Esophagus squamous epithelium (tissue), 5 donors: ENCODE measurements around the gene HPD. TPM values are rescaled to one million over a fixed set of nuclear protein-coding genes. Genes with fewer than 3 reads are reported as not detected.

Experiments used
- DNase-seq: peaks from one replicate; lab custom pipeline; 2025; lab: John Stamatoyannopoulos, UW
- H3K27ac ChIP-seq, 4 donors: fragments of 200-600 bp; sonication (generic); one replicate each; pipeline ENCODE4 v1.5.1; 2016 to 2019; ENCODE audit warnings: mild to moderate bottlenecking in 1 of 4
- H3K27me3 ChIP-seq, 4 donors: fragments of 200-600 bp; sonication (generic); 1 replicate in 3 of 4; 2 replicates in 1 of 4; pipeline versions ENCODE4 v1.5.1 to v1.6.0; 2017 to 2021; ENCODE audit warnings: antibody characterized with exemption in 1 of 4
- H3K36me3 ChIP-seq, 3 donors: fragments of 200-600 bp; sonication (generic); one replicate each; pipeline ENCODE4 v1.5.1; 2016 to 2019
- H3K4me1 ChIP-seq, 3 donors: fragments of 200-600 bp; sonication (generic); one replicate each; pipeline ENCODE4 v1.5.1; 2017 to 2019
- H3K4me3 ChIP-seq, 4 donors: fragments of 200-600 bp; sonication (generic); 1 replicate in 3 of 4; 2 replicates in 1 of 4; pipeline ENCODE4 v1.5.1; 2016 to 2019; ENCODE audit warnings: mild to moderate bottlenecking in 2 of 4, moderate library complexity in 1 of 4
- H3K9me3 ChIP-seq, 3 donors: fragments of 200-600 bp; sonication (generic); one replicate each; pipeline ENCODE4 v1.5.1; 2016 to 2019
- POLR2A ChIP-seq, 4 donors: fragments of 450-650 bp; IDR thresholded peaks; one replicate each; pipeline ENCODE4 v1.6.1; 2017; ENCODE audit warnings: antibody characterized with exemption in 4 of 4, mild to moderate bottlenecking in 4 of 4, moderate library complexity in 3 of 4
- WGBS, 2 donors: methylation state at CpG; one replicate each; pipeline ENCODE4 v1.1.5; 2018; 5-methylcytosine and 5-hydroxymethylcytosine counted together
- intact Hi-C: fragments of 100-400 bp; cut with DNase I; formaldehyde crosslinking; loops from one replicate; pipeline ENCODE4 v1.15.0; 2022
- total RNA-seq, 4 donors: library from RNA; depleted of rRNA; stranded (reverse); fragments of >200 nt; gene quantifications; one replicate each; pipeline ENCODE4 v1.1.0, GENCODE V29; 2016
- TF ChIP-seq, protein P1 (sequence below), 6 experiments: fragments of 450-650 bp in 4 of 6; fragments of 200-600 bp in 2 of 6; sonication (generic) in 2 of 6; IDR thresholded peaks; one replicate each; pipeline ENCODE4 v1.5.1; 2016 to 2019; ENCODE audit warnings: antibody characterized with exemption in 6 of 6, mild to moderate bottlenecking in 4 of 6, moderate library complexity in 4 of 6
- donor health status: DM: yes; HTN: yes; CAD: no.

The HPD gene
- total RNA-seq, 4 donors from 2014 or later: 1.3 TPM; not detected in 3

DNA sequence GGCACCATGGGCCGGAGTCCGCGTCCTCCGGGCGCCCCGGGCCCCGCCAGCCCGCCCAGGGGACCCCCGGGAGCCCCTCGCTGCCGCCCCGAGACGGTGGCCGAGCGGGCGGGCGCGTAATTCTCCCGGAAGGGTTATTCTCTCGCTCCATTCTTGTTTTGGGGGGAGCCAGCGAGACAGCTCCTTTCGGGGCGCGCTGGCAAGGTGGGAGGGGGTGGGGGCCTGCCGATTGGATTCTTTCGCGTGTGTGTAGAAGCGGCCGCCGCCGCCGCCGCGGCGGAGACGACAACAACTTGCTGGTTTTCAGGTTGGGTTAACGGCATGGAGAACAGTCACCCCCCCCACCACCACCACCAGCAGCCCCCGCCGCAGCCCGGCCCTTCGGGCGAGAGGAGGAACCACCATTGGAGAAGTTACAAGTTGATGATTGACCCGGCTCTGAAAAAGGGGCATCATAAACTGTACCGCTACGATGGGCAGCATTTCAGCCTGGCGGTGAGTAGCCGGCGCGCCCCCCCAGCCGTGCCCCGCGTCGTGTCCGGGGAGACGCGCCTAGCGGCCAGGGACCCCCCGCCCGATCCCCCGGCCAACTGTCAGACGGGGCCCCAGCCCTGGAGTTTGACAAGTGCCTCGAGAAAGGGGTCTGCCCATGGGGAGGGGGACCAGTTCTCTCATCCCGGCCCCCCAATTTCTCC is 54.1 kb downstream of the HPD start:
- peak overlapping the region; percentile 75 to 91 (median 86) for H3K4me3 ChIP-seq
- no peak for DNase-seq
- H3K27me3 ChIP-seq: no peaks in the 10 kb centered on the region
- no peak for TF ChIP-seq POLR2A (IDR thresholded peaks at IDR 0.05)
- TF ChIP-seq, protein P1, sequence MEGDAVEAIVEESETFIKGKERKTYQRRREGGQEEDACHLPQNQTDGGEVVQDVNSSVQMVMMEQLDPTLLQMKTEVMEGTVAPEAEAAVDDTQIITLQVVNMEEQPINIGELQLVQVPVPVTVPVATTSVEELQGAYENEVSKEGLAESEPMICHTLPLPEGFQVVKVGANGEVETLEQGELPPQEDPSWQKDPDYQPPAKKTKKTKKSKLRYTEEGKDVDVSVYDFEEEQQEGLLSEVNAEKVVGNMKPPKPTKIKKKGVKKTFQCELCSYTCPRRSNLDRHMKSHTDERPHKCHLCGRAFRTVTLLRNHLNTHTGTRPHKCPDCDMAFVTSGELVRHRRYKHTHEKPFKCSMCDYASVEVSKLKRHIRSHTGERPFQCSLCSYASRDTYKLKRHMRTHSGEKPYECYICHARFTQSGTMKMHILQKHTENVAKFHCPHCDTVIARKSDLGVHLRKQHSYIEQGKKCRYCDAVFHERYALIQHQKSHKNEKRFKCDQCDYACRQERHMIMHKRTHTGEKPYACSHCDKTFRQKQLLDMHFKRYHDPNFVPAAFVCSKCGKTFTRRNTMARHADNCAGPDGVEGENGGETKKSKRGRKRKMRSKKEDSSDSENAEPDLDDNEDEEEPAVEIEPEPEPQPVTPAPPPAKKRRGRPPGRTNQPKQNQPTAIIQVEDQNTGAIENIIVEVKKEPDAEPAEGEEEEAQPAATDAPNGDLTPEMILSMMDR (IDR thresholded peaks at IDR 0.05): peak in 1 of 6 experiments; percentile 4
- H3K4me1 ChIP-seq: peaks cover 19 to 53% (median 21%) of the 10 kb centered on the region in 3 donors
- peak overlapping the region; percentile 100 for H3K27ac ChIP-seq
- no peaks in the 10 kb centered on the region for H3K9me3 ChIP-seq
- WGBS, 2 donors: 0% methylated on average over 1 of the region's 63 CpGs; no CpG with 5 or more reads in 1 of the 2 donors
- peaks cover under 1 to 39% (median under 1%) of the 10 kb centered on the region in 3 donors for H3K36me3 ChIP-seq
- intact Hi-C loops: no loop called here

DNA sequence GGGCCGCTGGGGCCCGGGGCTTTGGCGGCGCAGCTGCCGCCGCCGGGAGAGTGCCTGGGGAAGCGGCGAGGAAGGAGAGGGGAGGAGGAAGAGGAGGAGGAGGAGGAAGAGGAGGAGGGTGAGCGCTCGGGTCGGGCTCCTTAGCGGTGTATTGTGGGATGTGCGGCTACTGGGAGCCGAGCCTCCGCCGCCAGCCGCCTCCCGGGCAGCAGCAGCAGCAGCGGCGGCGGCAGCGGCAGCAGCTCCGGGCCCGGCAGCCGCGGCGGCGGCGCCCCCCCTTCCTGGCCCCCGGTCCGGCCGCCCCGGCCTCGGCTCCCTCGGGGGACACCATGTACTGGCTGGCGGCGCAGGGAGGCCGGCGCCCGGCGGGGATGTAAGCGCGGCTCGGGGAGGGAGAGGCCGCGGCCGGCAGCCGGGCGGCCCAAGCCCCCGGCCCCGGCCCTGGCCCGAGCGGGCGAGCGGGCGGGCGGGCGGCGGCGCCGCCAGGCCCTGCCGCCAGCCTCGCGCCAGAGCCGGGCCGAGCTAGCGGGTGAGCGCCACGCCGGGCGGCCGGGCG is 54.7 kb downstream of the HPD start, which contains the start of gene SETD1B:
TSS of gene SETD1B (plus strand) at position 149 of the 556 bp plus-strand sequence. CDS start 729 bp downstream, outside the sequence.
- H3K27ac ChIP-seq: peak within 1 kb of the TSS; percentile 100
- H3K4me3 ChIP-seq: peak within 1 kb of the TSS; percentile 75 to 91 (median 86)
- no peak for DNase-seq
- H3K36me3 ChIP-seq: peaks cover 0 to 32% (median 0%) of the 10 kb centered on the region in 3 donors
- peak in 2 of 4 donors; percentile 32 to 46 for TF ChIP-seq POLR2A (IDR thresholded peaks at IDR 0.05)
- TF ChIP-seq, protein P1 (IDR thresholded peaks at IDR 0.05): no peak
- H3K27me3 ChIP-seq: no peaks in the 10 kb centered on the region
- WGBS, 2 donors: 0% methylated on average over 3 to 15 of the region's 74 CpGs
- H3K4me1 ChIP-seq: peaks cover 19 to 58% (median 25%) of the 10 kb centered on the region in 3 donors
- no peaks in the 10 kb centered on the region for H3K9me3 ChIP-seq
- intact Hi-C loops: no loop called here

DNA sequence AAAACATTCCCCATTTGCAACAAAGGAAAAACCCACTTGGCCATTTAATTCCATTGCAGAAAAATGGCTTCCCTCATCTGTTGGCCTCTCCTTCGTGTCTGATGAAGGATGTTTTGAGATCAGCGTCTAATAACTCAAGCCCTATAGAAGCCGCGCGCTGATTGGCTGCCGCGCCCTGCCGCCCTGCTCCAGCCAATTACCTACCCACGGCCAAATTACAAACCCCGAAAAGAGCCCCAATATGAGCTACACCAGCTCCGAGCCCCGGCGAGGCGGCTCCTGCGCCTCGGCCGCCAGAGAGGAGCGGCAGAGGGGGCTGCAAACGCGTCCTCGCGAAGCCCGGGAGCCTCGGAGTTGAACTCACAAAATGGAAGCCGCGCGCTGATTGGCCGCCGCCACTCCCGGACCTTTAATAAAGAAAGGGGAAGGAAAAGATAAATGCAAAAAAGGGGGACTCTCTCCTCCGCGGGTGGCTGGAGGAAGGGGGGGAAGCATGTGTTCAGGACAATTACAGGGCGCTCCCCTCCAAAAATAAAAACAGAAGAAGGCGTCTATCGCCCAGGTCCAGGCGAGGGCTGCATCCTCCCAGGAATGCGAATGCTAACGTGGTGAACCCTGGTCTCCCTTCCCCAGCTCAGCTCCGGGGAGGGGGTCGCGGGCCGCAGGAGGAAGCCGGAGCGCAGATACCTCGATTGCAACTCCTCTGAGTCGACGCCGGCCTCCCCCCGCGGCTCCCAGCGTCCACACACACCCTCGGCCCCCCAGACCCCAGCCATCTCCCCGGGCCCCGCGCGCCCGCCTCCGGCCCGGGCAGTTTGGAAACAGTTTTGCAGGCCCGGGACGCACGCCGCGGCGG is 55.6 kb downstream of the HPD start:
- peaks cover 0 to 26% (median 0%) of the 10 kb centered on the region in 3 donors for H3K36me3 ChIP-seq
- H3K9me3 ChIP-seq: no peaks in the 10 kb centered on the region
- H3K4me3 ChIP-seq: peak overlapping the region; percentile 75 to 91 (median 86)
- peak in 3 of 4 donors; percentile 98 to 99 (median 98) for TF ChIP-seq POLR2A (IDR thresholded peaks at IDR 0.05)
- TF ChIP-seq, protein P1 (IDR thresholded peaks at IDR 0.05): peak in 1 of 6 experiments; percentile 8
- peak; percentile 59 for DNase-seq
- intact Hi-C loops: no loop called here
- H3K4me1 ChIP-seq: peaks cover 25 to 63% (median 34%) of the 10 kb centered on the region in 3 donors
- H3K27ac ChIP-seq: peak overlapping the region; percentile 100
- H3K27me3 ChIP-seq: no peaks in the 10 kb centered on the region
- 1% methylated on average over 22 to 41 of the region's 65 CpGs for WGBS, 2 donors

GRCh38 chr12:121802485-121802842 is 56.2 kb downstream of the HPD start:
- no peaks in the 10 kb centered on the region for H3K27me3 ChIP-seq
- TF ChIP-seq POLR2A (IDR thresholded peaks at IDR 0.05): no peak
- TF ChIP-seq, protein P1 (IDR thresholded peaks at IDR 0.05): no peak
- no peaks in the 10 kb centered on the region for H3K9me3 ChIP-seq
- peak overlapping the region; percentile 75 to 91 (median 86) for H3K4me3 ChIP-seq
- intact Hi-C loops: no loop called here
- peaks cover 0 to 22% (median 0%) of the 10 kb centered on the region in 3 donors for H3K36me3 ChIP-seq
- 0% methylated on average over 1 of the region's 1 CpG for WGBS, 2 donors
- peaks cover 28 to 63% (median 38%) of the 10 kb centered on the region in 3 donors for H3K4me1 ChIP-seq
- peak overlapping the region; percentile 100 for H3K27ac ChIP-seq
- no peak for DNase-seq
